Measurements from ENCODE around the gene CTSH.
A peak's percentile ranks its signal among the peaks of the same experiment; 100 is the strongest.

CTSH gene

GRCh38 chr15:78942741-78943140 lies 2.1 kb downstream of the CTSH start:
- no peak for TF ChIP-seq CTCF (IDR thresholded peaks at IDR 0.05; ENCODE audit: low read depth, low read length, missing control alignments)
- no peak for DNase-seq (ENCODE audit: low read depth)
- peak overlapping the region; percentile 93 for H3K4me3 ChIP-seq (ENCODE audit: low read depth, low read length)

- no peak for TF ChIP-seq CTCF (IDR thresholded peaks at IDR 0.05; ENCODE audit: low read depth, low read length, missing control alignments)
- peak overlapping the region; percentile 54 for H3K4me3 ChIP-seq (ENCODE audit: low read depth, low read length)
- peak; percentile 87 for DNase-seq (ENCODE audit: low read depth)
Measured at GRCh38 chr15:78938658-78939488, 6.0 kb downstream of the CTSH start.

- no peak for DNase-seq (ENCODE audit: low read depth)
- no peak for TF ChIP-seq CTCF (IDR thresholded peaks at IDR 0.05; ENCODE audit: low read depth, low read length, missing control alignments)
- H3K4me3 ChIP-seq (ENCODE audit: low read depth, low read length), result no peak overlapping the region
Measured at GRCh38 chr15:78937132-78937739, 7.6 kb downstream of the CTSH start.

- no peak for TF ChIP-seq CTCF (IDR thresholded peaks at IDR 0.05; ENCODE audit: low read depth, low read length, missing control alignments)
- H3K4me3 ChIP-seq (ENCODE audit: low read depth, low read length), result no peak overlapping the region
- DNase-seq (ENCODE audit: low read depth), result no peak
Measured at GRCh38 chr15:78934655-78935023, 10.2 kb downstream of the CTSH start.

- H3K4me3 ChIP-seq (ENCODE audit: low read depth, low read length), result no peak overlapping the region
- no peak for DNase-seq (ENCODE audit: low read depth)
- TF ChIP-seq CTCF (IDR thresholded peaks at IDR 0.05; ENCODE audit: low read depth, low read length, missing control alignments), result no peak
Measured at GRCh38 chr15:78933823-78934654, 10.8 kb downstream of the CTSH start.

GRCh38 chr15:78933187-78933822 lies 11.5 kb downstream of the CTSH start:
- H3K4me3 ChIP-seq (ENCODE audit: low read depth, low read length), result no peak overlapping the region
- DNase-seq (ENCODE audit: low read depth), result no peak
- TF ChIP-seq CTCF (IDR thresholded peaks at IDR 0.05; ENCODE audit: low read depth, low read length, missing control alignments), result no peak

Measured in GM12864 (cell line).